ENCODE measurements around the gene PDHB. TPM values are rescaled to one million over a fixed set of nuclear protein-coding genes. Genes with fewer than 3 reads are reported as not detected.

PDHB gene
- total RNA-seq, 1 donor from 2014 or later: 87.7 TPM

DNA sequence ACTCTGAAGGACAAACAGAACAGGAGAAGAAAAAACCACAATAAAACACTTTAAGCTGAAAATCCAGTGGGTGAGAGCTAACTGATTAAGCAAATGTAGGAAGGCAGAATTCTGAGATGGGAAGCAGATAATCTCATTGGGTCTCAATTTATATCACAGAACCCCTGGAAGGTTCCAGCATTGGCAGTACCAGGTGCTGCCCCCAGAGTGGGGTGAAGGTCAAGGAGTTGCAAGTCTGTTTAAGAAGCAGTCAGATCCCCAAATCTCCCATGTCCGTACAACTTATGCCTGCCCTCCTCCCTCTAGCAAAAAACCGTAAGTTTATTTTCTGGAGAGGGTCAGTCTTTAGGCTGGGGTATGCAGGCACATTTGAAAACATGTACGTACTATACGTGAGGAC lies 55.9 kb downstream of the PDHB start:
- Mint-ChIP-seq H3K27me3 (ENCODE audit: low read depth, unreplicated experiment) (no peaks in the 10 kb centered on the region), H3K27ac (ENCODE audit: unreplicated experiment) (no peak overlapping the region), H3K4me1 (ENCODE audit: low read depth, unreplicated experiment) (peaks cover 5% of the 10 kb centered on the region), H3K4me3 (ENCODE audit: unreplicated experiment) (no peak overlapping the region), H3K9me3 (ENCODE audit: unreplicated experiment) (no peaks in the 10 kb centered on the region), H3K36me3 (ENCODE audit: low read depth, unreplicated experiment) (peaks cover 2% of the 10 kb centered on the region)
- Histone ChIP-seq H3K79me2 (ENCODE audit: insufficient read depth, low read length) (no peaks in the 10 kb centered on the region), H2AFZ (ENCODE audit: low read depth, low read length) (no peak overlapping the region), H3K27me3 (ENCODE audit: insufficient read depth, low read length) (no peaks in the 10 kb centered on the region), H4K20me1 (ENCODE audit: insufficient read depth, low read length) (no peaks in the 10 kb centered on the region), H3K9ac (ENCODE audit: low read length) (no peak overlapping the region), H3K4me1 (ENCODE audit: insufficient read depth, low read length) (peaks cover 12% of the 10 kb centered on the region), H3K4me3 (ENCODE audit: insufficient read depth, low read depth, low read length) (no peak overlapping the region), H3K9me3 (ENCODE audit: insufficient read depth, low read depth, low read length) (no peaks in the 10 kb centered on the region), H3K36me3 (ENCODE audit: insufficient read depth, low read length) (peaks cover 5% of the 10 kb centered on the region), H3K27ac (ENCODE audit: low read depth, low read length) (no peak overlapping the region), H3K4me2 (ENCODE audit: low read length) (no peak overlapping the region)
- TF ChIP-seq EZH2 (IDR thresholded peaks at IDR 0.05; ENCODE audit: insufficient read depth, low read length): no peak
- TF ChIP-seq, protein P1, sequence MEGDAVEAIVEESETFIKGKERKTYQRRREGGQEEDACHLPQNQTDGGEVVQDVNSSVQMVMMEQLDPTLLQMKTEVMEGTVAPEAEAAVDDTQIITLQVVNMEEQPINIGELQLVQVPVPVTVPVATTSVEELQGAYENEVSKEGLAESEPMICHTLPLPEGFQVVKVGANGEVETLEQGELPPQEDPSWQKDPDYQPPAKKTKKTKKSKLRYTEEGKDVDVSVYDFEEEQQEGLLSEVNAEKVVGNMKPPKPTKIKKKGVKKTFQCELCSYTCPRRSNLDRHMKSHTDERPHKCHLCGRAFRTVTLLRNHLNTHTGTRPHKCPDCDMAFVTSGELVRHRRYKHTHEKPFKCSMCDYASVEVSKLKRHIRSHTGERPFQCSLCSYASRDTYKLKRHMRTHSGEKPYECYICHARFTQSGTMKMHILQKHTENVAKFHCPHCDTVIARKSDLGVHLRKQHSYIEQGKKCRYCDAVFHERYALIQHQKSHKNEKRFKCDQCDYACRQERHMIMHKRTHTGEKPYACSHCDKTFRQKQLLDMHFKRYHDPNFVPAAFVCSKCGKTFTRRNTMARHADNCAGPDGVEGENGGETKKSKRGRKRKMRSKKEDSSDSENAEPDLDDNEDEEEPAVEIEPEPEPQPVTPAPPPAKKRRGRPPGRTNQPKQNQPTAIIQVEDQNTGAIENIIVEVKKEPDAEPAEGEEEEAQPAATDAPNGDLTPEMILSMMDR (IDR thresholded peaks at IDR 0.05; ENCODE audit: insufficient read depth, low read depth, low read length): no peak
- DNase-seq (ENCODE audit: low read depth) (no peak), FAIRE-seq (no peak)

Other genes with a start within 250 kb of the PDHB start
- gene DNASE1L3, start 222.9 kb downstream of the PDHB start, total RNA-seq: not detected in 2 replicates
- gene ABHD6, start 196.0 kb downstream of the PDHB start, total RNA-seq: 3.8 and 3.9 TPM in 2 replicates
- 19.0 and 22.2 TPM in 2 replicates for gene RPP14, start 127.6 kb downstream of the PDHB start, total RNA-seq
- 7.3 and 7.7 TPM in 2 replicates for gene HTD2, start 127.3 kb downstream of the PDHB start, total RNA-seq
- 10.3 and 10.5 TPM in 2 replicates for gene PXK, start 100.9 kb downstream of the PDHB start, total RNA-seq
- 7.9 and 10.0 TPM in 2 replicates for gene KCTD6, start 58.3 kb upstream of the PDHB start, total RNA-seq
- gene ACOX2, start 103.4 kb upstream of the PDHB start, total RNA-seq: 2.2 and 2.7 TPM in 2 replicates
- gene FAM107A, start 143.6 kb upstream of the PDHB start, total RNA-seq: not detected in 2 replicates
- not detected in 2 replicates for gene FAM3D, start 232.9 kb upstream of the PDHB start, total RNA-seq